WTC11 (cell line): ENCODE results near the gene ADA.

Source experiments
- CBFB ChIP-seq: sonication (generic); formaldehyde crosslinking; IDR thresholded peaks from 2 replicates; pipeline ENCODE4 v1.8.1; 2022; ENCODE audit warnings: mild to moderate bottlenecking, low read depth, missing genetic modification reagents
- CDX4 ChIP-seq: fragments of 250-450 bp; sonication (Bioruptor Pico); IDR thresholded peaks from 2 replicates; pipeline ENCODE4 v1.9.0; 2021; ENCODE audit warnings: moderate library complexity, mild to moderate bottlenecking, inconsistent platforms, borderline replicate concordance
- CREB1 ChIP-seq: sonication (generic); formaldehyde crosslinking; IDR thresholded peaks from 2 replicates; pipeline ENCODE4 v1.8.0; 2023; ENCODE audit warnings: mild to moderate bottlenecking, missing genetic modification reagents
- CTCF ChIP-seq: fragments of 200-600 bp; IDR thresholded peaks from 2 replicates; pipeline ENCODE4 v1.8.0; 2022; ENCODE audit warnings: antibody characterized with exemption
- E2F5 ChIP-seq: sonication (generic); formaldehyde crosslinking; IDR thresholded peaks from 2 replicates; pipeline ENCODE4 v1.8.1; 2022; ENCODE audit warnings: mild to moderate bottlenecking, moderate library complexity, missing genetic modification reagents
- PRDM15 ChIP-seq: sonication (generic); formaldehyde crosslinking; IDR thresholded peaks from 2 replicates; pipeline ENCODE4 v1.8.0; 2022; ENCODE audit warnings: missing genetic modification reagents
- TCF7 ChIP-seq: sonication (generic); formaldehyde crosslinking; IDR thresholded peaks from 2 replicates; pipeline ENCODE4 v1.8.0; 2022; ENCODE audit warnings: mild to moderate bottlenecking, low read depth, missing genetic modification reagents, moderate library complexity
- TEAD1 ChIP-seq: sonication (generic); formaldehyde crosslinking; IDR thresholded peaks from 2 replicates; pipeline ENCODE4 v1.8.0; 2022; ENCODE audit warnings: mild to moderate bottlenecking, missing genetic modification reagents
- TEAD4 ChIP-seq: sonication (generic); formaldehyde crosslinking; IDR thresholded peaks from 2 replicates; pipeline ENCODE4 v1.8.0; 2022; ENCODE audit warnings: mild to moderate bottlenecking, missing genetic modification reagents
- ZBTB43 ChIP-seq: sonication (generic); formaldehyde crosslinking; IDR thresholded peaks from 2 replicates; pipeline ENCODE4 v1.8.1; 2023; ENCODE audit warnings: mild to moderate bottlenecking, missing genetic modification reagents
- ZNF219 ChIP-seq: sonication (generic); formaldehyde crosslinking; IDR thresholded peaks from 2 replicates; pipeline ENCODE4 v1.8.0; 2023; ENCODE audit warnings: missing genetic modification reagents, mild to moderate bottlenecking, borderline replicate concordance
- ZNF512 ChIP-seq: sonication (generic); formaldehyde crosslinking; IDR thresholded peaks from 2 replicates; pipeline ENCODE4 v1.8.1; 2022; ENCODE audit warnings: missing genetic modification reagents, borderline replicate concordance

- TF ChIP-seq CTCF = no peak
- TF ChIP-seq PRDM15 (CRISPR knock-in tag) = no peak
- no peak for TF ChIP-seq CREB1
- no peak for TF ChIP-seq TCF7
- TF ChIP-seq ZNF219 (CRISPR knock-in tag) = no peak
- TF ChIP-seq CDX4 (CRISPR knock-in tag) = no peak
- no peak for TF ChIP-seq CBFB (CRISPR knock-in tag)
- no peak for TF ChIP-seq ZBTB43 (CRISPR knock-in tag)
- TF ChIP-seq TEAD4 (CRISPR knock-in tag) = no peak
- TF ChIP-seq ZNF512 (CRISPR knock-in tag) = no peak
- no peak for TF ChIP-seq TEAD1 (CRISPR knock-in tag)
- TF ChIP-seq E2F5 (CRISPR knock-in tag) = no peak
Measured at GRCh38 chr20:44691424-44692423, 40.2 kb upstream of the ADA start.
